Mesenchymal stem cell (in vitro differentiated cells and primary cell): ENCODE data around the gene MAP2K6.
A peak's percentile ranks its signal among the peaks of the same experiment; 100 is the strongest.

ENCODE experiments used
- DNase-seq: peaks from one replicate; pipeline ENCODE4 v3.0.0-alpha.2; 2013
- H2AFZ ChIP-seq: one replicate; pipeline ENCODE4 v1.6.1; 2013; ENCODE audit warnings: low read depth, mild to moderate bottlenecking, control low read depth, inconsistent platforms, low read length, moderate library complexity
- H2AK5ac ChIP-seq: 2 replicates; pipeline ENCODE4 v1.6.1; 2013; ENCODE audit warnings: low read length, moderate library complexity, mild to moderate bottlenecking, inconsistent platforms; ENCODE audit not compliant: severe bottlenecking
- H2BK120ac ChIP-seq: one replicate; pipeline ENCODE4 v1.6.1; 2013; ENCODE audit warnings: low read depth, mild to moderate bottlenecking, inconsistent platforms, low read length, moderate library complexity
- H2BK12ac ChIP-seq, 2 experiments: one replicate each; pipeline ENCODE4 v1.6.1; 2013; ENCODE audit warnings: inconsistent platforms in 2 of 2, low read length in 2 of 2, mild to moderate bottlenecking in 2 of 2, moderate library complexity in 2 of 2, control low read depth in 1 of 2
- H2BK15ac ChIP-seq: one replicate; pipeline ENCODE4 v1.6.1; 2013; ENCODE audit warnings: mild to moderate bottlenecking, low read depth, inconsistent platforms; ENCODE audit not compliant: poor library complexity, severe bottlenecking
- H2BK5ac ChIP-seq: 2 replicates; pipeline ENCODE4 v1.6.1; 2013; ENCODE audit warnings: low read depth, mild to moderate bottlenecking, low read length, control low read depth, inconsistent platforms; ENCODE audit not compliant: poor library complexity, severe bottlenecking
- H3K14ac ChIP-seq, 2 experiments: one replicate each; pipeline ENCODE4 v1.6.1; 2013; ENCODE audit warnings: inconsistent platforms in 2 of 2, low read length in 2 of 2, control low read depth in 1 of 2, mild to moderate bottlenecking in 1 of 2, moderate library complexity in 1 of 2
- H3K18ac ChIP-seq, 2 experiments: one replicate each; pipeline ENCODE4 v1.6.1; 2013; ENCODE audit warnings: inconsistent platforms in 2 of 2, low read length in 2 of 2, control low read depth in 1 of 2, low read depth in 1 of 2, mild to moderate bottlenecking in 1 of 2
- H3K23ac ChIP-seq, 2 experiments: one replicate each; pipeline ENCODE4 v1.6.1; 2013; ENCODE audit warnings: inconsistent platforms in 2 of 2, low read length in 2 of 2, mild to moderate bottlenecking in 2 of 2, moderate library complexity in 2 of 2, control low read depth in 1 of 2
- H3K27ac ChIP-seq: 2 replicates; pipeline ENCODE4 v1.5.1; 2013; ENCODE audit warnings: mild to moderate bottlenecking, moderate library complexity, low read length, control low read depth, inconsistent platforms; ENCODE audit not compliant: poor library complexity, severe bottlenecking
- H3K27me3 ChIP-seq, 2 experiments: 2 replicates each; pipeline versions ENCODE4 v1.6.1 to v1.7.0; 2013; ENCODE audit warnings: low read length in 2 of 2, mild to moderate bottlenecking in 2 of 2, moderate library complexity in 2 of 2, control low read depth in 1 of 2, inconsistent platforms in 1 of 2; ENCODE audit not compliant: control insufficient read depth in 1 of 2, insufficient read depth in 1 of 2
- H3K36me3 ChIP-seq, 2 experiments: 2 replicates each; pipeline versions ENCODE4 v1.6.1 to v1.7.0; 2013; ENCODE audit warnings: low read length in 2 of 2, control low read depth in 1 of 2, inconsistent platforms in 1 of 2, low read depth in 1 of 2, mild to moderate bottlenecking in 1 of 2; ENCODE audit not compliant: insufficient read depth in 2 of 2, control insufficient read depth in 1 of 2
- H3K4ac ChIP-seq, 2 experiments: one replicate each; pipeline ENCODE4 v1.6.1; 2013; ENCODE audit warnings: inconsistent platforms in 2 of 2, low read length in 2 of 2, mild to moderate bottlenecking in 2 of 2, moderate library complexity in 2 of 2, control low read depth in 1 of 2, low read depth in 1 of 2
- H3K4me1 ChIP-seq: 2 replicates; pipeline ENCODE4 v1.6.1; 2013; ENCODE audit warnings: low read depth, low read length, control low read depth; ENCODE audit not compliant: control insufficient read depth, insufficient read depth
- H3K4me2 ChIP-seq: 2 replicates; pipeline ENCODE4 v1.6.1; 2013; ENCODE audit warnings: low read length, mild to moderate bottlenecking, inconsistent platforms; ENCODE audit not compliant: poor library complexity, severe bottlenecking
- H3K4me3 ChIP-seq, 2 experiments: 2 replicates each; pipeline versions ENCODE4 v1.5.1 to v1.7.0; 2013; ENCODE audit warnings: low read length in 2 of 2, mild to moderate bottlenecking in 2 of 2, control low read depth in 1 of 2, low read depth in 1 of 2; ENCODE audit not compliant: insufficient read depth in 1 of 2
- H3K79me1 ChIP-seq: replicated peaks from 2 replicates; pipeline ENCODE4 v1.6.1; 2013; ENCODE audit warnings: mild to moderate bottlenecking, control low read depth, low read length, inconsistent platforms; ENCODE audit not compliant: poor library complexity, severe bottlenecking
- H3K9ac ChIP-seq: 2 replicates; pipeline ENCODE4 v1.7.0; 2013; ENCODE audit warnings: mild to moderate bottlenecking, low read length, moderate library complexity
- H3K9me3 ChIP-seq: 2 replicates; pipeline ENCODE4 v1.7.0; 2013; ENCODE audit warnings: mild to moderate bottlenecking, low read length; ENCODE audit not compliant: control insufficient read depth
- H4K8ac ChIP-seq: one replicate; pipeline ENCODE4 v1.6.1; 2013; ENCODE audit warnings: inconsistent platforms, mild to moderate bottlenecking, low read length, moderate library complexity
- H4K91ac ChIP-seq: one replicate; pipeline ENCODE4 v1.6.1; 2013; ENCODE audit warnings: mild to moderate bottlenecking, low read length, inconsistent platforms
- WGBS: methylation state at CpG from one replicate; pipeline ENCODE4 v1.1.7; 2013; ENCODE audit warnings: mixed read lengths; 5-methylcytosine and 5-hydroxymethylcytosine counted together

Gene MAP2K6

DNA sequence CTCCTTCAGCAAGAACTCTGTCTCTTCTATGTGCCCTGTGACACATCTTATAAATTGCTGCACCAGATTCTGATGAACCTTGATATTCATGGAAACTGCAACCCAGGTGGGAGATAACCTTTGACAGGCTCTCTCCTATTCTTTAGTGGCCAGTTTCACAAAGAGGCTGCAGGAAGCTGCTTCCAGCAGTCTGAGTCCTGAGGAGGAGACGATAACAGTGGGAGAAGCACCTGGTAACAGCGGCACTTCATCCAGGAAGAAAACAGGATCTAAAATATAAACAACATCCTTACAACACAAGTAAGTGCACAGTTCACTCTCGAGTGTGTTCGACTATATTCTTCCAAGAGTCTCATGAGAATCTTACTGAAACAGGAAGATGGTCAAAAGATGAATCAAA lies 180.1 kb downstream of the MAP2K6 start:
- Histone ChIP-seq H3K36me3 (no peaks in the 10 kb centered on the region), H2BK12ac (peak overlapping the region in 1 of 2 experiments; percentile 31), H3K79me1 (no peaks in the 10 kb centered on the region), H2AFZ (no peak overlapping the region), H3K4ac (no peak overlapping the region), H3K23ac (no peak overlapping the region), H2BK120ac (no peak overlapping the region), H3K4me2 (no peak overlapping the region), H3K14ac (no peak overlapping the region), H3K27me3 (no peaks in the 10 kb centered on the region), H2AK5ac (no peak overlapping the region), H3K18ac (no peak overlapping the region), H4K8ac (peak overlapping the region; percentile 31), H3K4me3 (no peak overlapping the region), H3K4me1 (no peaks in the 10 kb centered on the region), H3K9me3 (no peaks in the 10 kb centered on the region), H3K27ac (no peak overlapping the region), H2BK5ac (no peak overlapping the region), H2BK15ac (no peak overlapping the region), H3K9ac (no peak overlapping the region), H4K91ac (no peak overlapping the region)
- no peak for DNase-seq
- WGBS, result 100% methylated on average over 1 of the region's 4 CpGs

DNA sequence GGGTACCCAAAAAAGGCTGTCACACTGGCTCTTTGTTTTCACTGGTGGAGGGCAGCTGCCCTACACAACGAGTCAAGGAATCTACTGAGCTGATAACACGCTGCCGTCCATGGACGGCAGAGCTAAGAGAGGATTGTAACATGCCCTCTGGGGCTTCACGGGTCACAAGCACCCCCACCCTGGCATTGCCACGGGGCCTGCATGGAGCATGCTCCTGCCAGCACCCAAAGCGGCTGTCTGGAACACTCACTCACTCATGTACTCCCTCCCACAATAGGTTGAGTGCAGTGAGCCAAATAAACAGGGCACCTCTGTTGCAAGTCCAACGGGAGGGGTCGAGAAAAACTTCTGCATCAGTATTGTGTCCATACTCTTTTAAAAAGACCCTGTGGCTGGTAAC lies 181.6 kb downstream of the MAP2K6 start:
- peak overlapping the region in 1 of 2 experiments; percentile 1 for H2BK12ac ChIP-seq
- WGBS, result 86% methylated on average over 9 of the region's 9 CpGs

DNA sequence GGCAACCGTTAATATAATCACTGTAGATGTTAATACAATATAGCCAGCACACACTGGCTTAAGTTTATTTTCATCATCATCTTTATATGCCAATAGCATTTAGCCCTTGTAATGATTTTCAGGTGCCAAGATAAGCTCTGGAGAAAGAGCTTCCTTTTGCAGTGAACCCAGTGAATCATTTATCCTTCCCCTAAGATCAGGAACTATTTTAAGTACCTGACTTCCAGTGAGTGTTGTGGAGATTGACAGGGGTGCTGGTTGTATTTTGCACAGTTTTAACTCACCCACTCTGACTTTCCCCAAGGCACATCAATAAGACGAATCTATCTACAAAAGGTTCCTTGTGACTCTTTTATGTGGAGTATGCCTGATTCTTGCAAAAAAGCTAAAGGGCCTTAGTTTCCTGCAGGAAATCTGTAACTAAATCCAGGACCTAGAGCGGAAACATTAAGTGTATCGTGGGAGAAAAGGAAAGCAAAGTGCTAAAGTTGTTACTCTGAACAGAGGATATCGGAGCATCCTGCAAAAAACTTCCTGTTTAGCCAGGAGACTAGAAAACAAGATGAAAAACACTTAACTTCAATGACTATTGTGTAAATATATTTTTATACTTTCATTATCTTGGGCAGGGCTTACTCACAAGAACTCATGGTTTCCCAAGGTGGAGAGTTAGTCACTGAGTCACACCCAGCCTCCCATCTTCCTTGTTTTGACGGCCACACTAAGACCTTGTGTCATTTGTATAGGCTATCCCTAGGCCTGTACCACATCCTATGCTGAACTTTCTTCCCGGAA lies 183.6 kb downstream of the MAP2K6 start:
- Histone ChIP-seq H3K9me3 (no peaks in the 10 kb centered on the region), H2BK15ac (no peak overlapping the region), H3K27ac (no peak overlapping the region), H4K91ac (no peak overlapping the region), H3K4ac (no peak overlapping the region), H3K36me3 (no peaks in the 10 kb centered on the region), H3K27me3 (no peaks in the 10 kb centered on the region), H2AFZ (no peak overlapping the region), H3K79me1 (no peaks in the 10 kb centered on the region), H3K14ac (no peak overlapping the region), H3K23ac (no peak overlapping the region), H2BK12ac (no peak overlapping the region), H2BK120ac (no peak overlapping the region), H3K4me3 (no peak overlapping the region), H2AK5ac (no peak overlapping the region), H3K18ac (no peak overlapping the region), H3K4me2 (no peak overlapping the region), H2BK5ac (no peak overlapping the region), H3K4me1 (no peaks in the 10 kb centered on the region), H4K8ac (no peak overlapping the region), H3K9ac (no peak overlapping the region)
- peak; percentile 77 for DNase-seq
- WGBS, result 70% methylated on average over 5 of the region's 7 CpGs

More for the DNA sequence above, 181.6 kb downstream of the MAP2K6 start:
- Histone ChIP-seq H3K4me2 (no peak overlapping the region), H3K9ac (no peak overlapping the region), H2BK15ac (no peak overlapping the region), H4K8ac (no peak overlapping the region), H2AK5ac (peak overlapping the region; percentile 74), H3K27me3 (no peaks in the 10 kb centered on the region), H3K27ac (no peak overlapping the region), H2AFZ (no peak overlapping the region), H3K4ac (peak overlapping the region in 1 of 2 experiments; percentile 45), H2BK120ac (no peak overlapping the region), H3K4me1 (no peaks in the 10 kb centered on the region), H3K18ac (no peak overlapping the region), H2BK5ac (no peak overlapping the region), H4K91ac (no peak overlapping the region), H3K9me3 (no peaks in the 10 kb centered on the region), H3K36me3 (no peaks in the 10 kb centered on the region), H3K23ac (no peak overlapping the region), H3K4me3 (no peak overlapping the region), H3K79me1 (no peaks in the 10 kb centered on the region), H3K14ac (peak overlapping the region in 1 of 2 experiments; percentile 12)
- no peak for DNase-seq

DNA sequence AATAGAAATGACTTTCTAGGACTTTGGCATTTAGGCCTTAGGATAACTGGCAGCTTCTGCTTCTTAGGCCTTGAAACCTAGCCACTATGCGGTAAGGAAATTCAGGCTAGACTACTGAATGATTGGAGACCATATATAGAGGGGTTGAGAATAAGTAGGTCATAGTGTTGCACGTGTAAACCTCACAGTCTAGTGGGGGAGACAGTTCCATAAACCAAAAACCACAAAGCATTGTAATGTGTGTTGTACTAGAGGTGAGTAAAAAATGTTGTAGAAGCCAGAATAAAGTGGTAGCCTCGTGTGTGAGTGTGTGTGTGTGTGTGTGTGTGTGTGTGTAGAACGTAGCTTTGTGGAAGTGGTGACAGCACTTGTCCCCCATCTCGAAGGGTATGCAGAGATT lies 188.5 kb downstream of the MAP2K6 start:
- Histone ChIP-seq H3K79me1 (no peaks in the 10 kb centered on the region), H4K91ac (no peak overlapping the region), H3K14ac (no peak overlapping the region), H2AFZ (no peak overlapping the region), H4K8ac (no peak overlapping the region), H2BK120ac (no peak overlapping the region), H3K4ac (no peak overlapping the region), H3K4me3 (no peak overlapping the region), H3K4me2 (no peak overlapping the region), H2BK5ac (no peak overlapping the region), H3K9ac (no peak overlapping the region), H3K4me1 (no peaks in the 10 kb centered on the region), H2BK12ac (peak overlapping the region; percentile 55 to 83), H2BK15ac (no peak overlapping the region), H3K36me3 (no peaks in the 10 kb centered on the region), H2AK5ac (no peak overlapping the region), H3K27ac (no peak overlapping the region), H3K9me3 (no peaks in the 10 kb centered on the region), H3K18ac (no peak overlapping the region), H3K23ac (no peak overlapping the region), H3K27me3 (no peaks in the 10 kb centered on the region)
- DNase-seq, result no peak
- whole genome bisulfite sequencing, result 82% methylated on average over 5 of the region's 5 CpGs
